ENCODE measurements around the gene MYO18B.

The MYO18B gene

GRCh38 chr22:26057731-26058130 lies 315.7 kb downstream of the MYO18B start:
- no peak for DNase-seq

DNA sequence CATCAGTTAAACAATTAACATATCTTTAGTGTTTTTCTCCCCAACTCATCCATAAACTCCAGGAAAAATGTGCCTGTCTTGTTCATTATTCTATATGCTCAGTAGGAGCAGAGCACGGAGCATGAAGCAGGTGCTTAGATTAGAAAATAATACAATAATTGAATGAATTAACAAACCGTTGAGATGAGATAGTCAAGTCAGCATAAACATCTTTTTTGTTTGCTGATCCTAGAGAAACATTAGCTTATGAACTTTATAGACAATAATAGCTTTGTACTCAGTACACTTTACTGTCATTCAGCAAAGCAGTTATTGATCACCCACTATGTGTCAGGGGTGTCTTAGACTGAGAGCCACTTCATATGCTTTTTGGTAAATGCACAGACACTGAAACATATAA lies 322.1 kb downstream of the MYO18B start:
- DNase-seq: no peak

DNA sequence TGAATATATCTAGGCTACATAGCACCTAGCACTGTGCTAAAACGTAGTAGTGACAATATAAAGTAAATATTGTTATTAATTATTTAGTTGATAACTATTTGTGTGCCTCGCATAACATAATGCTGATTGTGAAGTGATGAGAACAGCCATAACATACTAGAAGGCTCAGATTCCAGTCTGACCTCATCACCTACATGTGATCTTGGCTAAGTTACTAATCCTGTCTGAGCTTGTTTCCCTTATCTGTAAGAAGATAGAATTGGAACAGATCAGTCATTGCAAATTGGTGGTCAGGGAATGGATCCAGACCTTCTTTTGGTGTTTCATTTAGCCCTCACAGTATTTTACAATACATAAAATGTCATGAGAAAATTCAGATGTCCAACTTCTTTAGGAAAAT lies 323.9 kb downstream of the MYO18B start:
- DNase-seq: no peak

DNA sequence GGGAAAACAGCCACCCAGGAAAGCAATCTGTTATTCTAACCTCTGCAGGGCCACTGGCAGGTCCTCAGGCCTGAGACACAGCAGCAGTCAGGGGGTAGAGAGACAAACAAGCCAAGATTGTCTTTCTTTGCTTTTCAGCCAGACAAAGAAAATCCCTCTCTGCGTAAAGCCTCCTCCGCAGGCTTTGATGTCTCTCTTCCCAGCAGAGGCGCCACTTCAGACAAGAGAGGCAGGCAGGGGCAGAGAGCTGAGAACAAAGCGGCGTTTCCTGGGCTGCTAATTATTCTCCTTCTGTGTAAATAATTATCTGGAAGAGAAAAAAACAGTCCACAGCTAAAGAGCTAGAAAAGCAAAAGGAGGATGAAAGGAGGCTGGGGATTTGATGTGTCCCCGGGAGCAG lies 324.5 kb downstream of the MYO18B start:
- DNase-seq: no peak

GRCh38 chr22:26068571-26068970 lies 326.6 kb downstream of the MYO18B start:
- DNase-seq: no peak

GRCh38 chr22:26072621-26073020 lies 330.6 kb downstream of the MYO18B start:
- DNase-seq: no peak

DNA sequence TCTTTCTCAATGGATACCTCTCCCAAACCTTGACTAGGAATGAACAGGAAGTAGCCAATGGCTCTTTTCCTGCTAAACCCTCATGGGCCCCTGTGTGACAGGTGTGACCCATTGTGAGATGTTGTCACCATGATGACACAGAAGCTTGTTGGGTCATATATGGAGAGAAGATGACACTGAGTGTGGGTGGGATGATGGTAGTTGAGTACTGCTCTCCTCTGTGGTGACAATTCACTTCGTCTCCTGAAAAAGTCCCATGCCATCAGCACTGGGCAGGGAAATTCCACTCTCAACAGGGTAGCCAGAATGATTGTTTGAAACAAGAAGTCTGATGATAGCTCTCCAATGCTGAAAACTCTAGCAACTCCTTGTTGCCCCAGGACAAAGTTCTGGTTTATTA lies 333.3 kb downstream of the MYO18B start:
- no peak for DNase-seq

DNA sequence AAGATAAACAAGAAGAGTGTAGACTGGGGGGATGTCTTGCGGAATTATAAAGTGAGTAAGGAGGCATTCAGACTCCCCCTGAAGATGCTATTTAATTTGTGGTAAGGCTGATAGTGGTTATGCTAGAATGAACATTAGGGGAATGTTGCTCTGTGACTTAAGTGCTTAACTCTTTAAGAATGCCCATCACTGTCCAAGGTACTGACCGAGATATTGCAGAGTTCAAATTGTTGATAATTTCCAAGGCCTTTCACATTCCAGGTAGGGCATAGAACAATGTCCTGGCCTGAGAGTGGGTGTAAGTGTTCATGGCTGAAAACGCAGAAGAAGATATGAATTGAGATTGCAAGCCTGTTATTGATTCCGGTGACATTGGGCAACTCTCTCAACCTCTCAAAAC lies 337.0 kb downstream of the MYO18B start:
- no peak for DNase-seq
